ENCODE results near the gene CPLX4.

The CPLX4 gene

GRCh38 chr18:59272221-59272888, 46.1 kb downstream of the CPLX4 start:
- Histone ChIP-seq H3K36me3 (ENCODE audit: control insufficient read depth in 2 of 2, insufficient read depth in 2 of 2, low read length in 2 of 2) (no peaks in the 10 kb centered on the region), H3K27ac (ENCODE audit: low read depth in 2 of 2, low read length in 2 of 2) (no peak overlapping the region), H3K27me3 (ENCODE audit: control insufficient read depth in 2 of 2, insufficient read depth in 2 of 2, low read length in 2 of 2) (peaks cover 64 to 68% of the 10 kb centered on the region in 2 donors), H3K9ac (ENCODE audit: low read depth in 1 of 2, low read length in 2 of 2) (no peak overlapping the region), H3K4me1 (ENCODE audit: control insufficient read depth in 2 of 2, insufficient read depth in 2 of 2, low read length in 2 of 2) (no peaks in the 10 kb centered on the region), H3K4me3 (ENCODE audit: low read length in 2 of 2) (peak overlapping the region in 1 of 2 donors; percentile 13), H3K9me3 (ENCODE audit: control insufficient read depth in 2 of 2, low read length in 2 of 2) (no peaks in the 10 kb centered on the region)

DNA sequence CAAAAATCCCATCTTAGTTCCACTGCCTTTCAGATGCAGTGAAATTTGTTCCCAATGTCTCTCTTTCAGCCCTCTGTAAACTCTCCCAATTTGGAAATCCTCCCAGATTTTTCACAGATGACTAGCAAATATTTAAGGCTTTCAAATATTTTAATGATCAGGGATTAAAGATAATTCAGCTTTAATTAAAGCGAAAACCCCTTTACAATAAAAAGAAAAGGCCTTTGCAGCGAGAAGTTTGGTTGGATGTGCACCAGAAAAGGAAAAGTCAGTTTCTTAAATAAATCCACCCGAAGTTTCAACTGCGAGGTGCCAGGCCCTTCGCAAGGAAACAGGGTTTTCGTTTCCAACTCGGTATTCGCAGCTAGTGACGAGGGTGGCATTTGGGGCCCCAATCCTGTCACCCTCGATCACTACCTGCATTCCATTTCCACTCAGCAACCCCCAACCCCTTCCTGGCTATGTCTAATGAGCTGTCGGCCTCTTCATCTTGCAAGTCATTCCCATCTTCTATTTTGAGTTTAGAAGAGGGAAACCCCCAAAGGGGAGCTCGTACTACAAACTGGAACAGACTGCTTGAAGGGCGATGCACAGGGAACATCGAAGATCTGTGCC, 46.7 kb downstream of the CPLX4 start:
- H3K4me3 ChIP-seq (ENCODE audit: low read length in 2 of 2) = no peak overlapping the region
- H3K27me3 ChIP-seq (ENCODE audit: control insufficient read depth in 2 of 2, insufficient read depth in 2 of 2, low read length in 2 of 2) = peaks cover 69 to 72% of the 10 kb centered on the region in 2 donors
- H3K9ac ChIP-seq (ENCODE audit: low read depth in 1 of 2, low read length in 2 of 2) = no peak overlapping the region
- H3K9me3 ChIP-seq (ENCODE audit: control insufficient read depth in 2 of 2, low read length in 2 of 2) = no peaks in the 10 kb centered on the region
- H3K36me3 ChIP-seq (ENCODE audit: control insufficient read depth in 2 of 2, insufficient read depth in 2 of 2, low read length in 2 of 2) = no peaks in the 10 kb centered on the region
- H3K4me1 ChIP-seq (ENCODE audit: control insufficient read depth in 2 of 2, insufficient read depth in 2 of 2, low read length in 2 of 2) = no peaks in the 10 kb centered on the region
- H3K27ac ChIP-seq (ENCODE audit: low read depth in 2 of 2, low read length in 2 of 2) = no peak overlapping the region

DNA sequence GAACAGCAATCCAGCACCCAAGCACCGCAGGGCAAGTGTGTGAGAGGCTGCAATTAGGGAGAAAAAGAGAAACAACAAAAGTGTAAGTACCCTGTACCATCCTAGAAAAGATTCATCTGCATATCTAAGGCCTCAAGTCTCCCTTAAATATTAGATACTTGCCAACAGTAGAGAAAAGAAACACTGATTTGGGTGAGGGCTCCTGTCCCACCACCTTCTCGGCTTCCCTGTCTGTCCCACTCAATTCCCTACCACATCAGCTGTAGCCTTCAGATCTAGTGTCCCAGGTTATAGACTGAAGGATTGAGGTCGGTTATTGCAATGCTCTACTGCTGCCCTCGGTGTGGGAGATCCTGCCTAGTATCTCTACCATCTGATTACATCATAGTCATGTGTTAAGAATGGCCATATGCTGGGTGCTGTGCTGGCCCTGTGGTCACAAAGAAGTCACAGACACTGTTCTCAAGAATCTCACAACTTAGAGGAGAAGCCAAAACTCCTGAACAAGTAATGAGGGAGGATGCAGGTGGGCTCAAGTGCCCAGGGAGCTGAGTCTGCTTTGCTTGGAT, 47.7 kb downstream of the CPLX4 start:
- no peaks in the 10 kb centered on the region for H3K4me1 ChIP-seq (ENCODE audit: control insufficient read depth in 2 of 2, insufficient read depth in 2 of 2, low read length in 2 of 2)
- H3K36me3 ChIP-seq (ENCODE audit: control insufficient read depth in 2 of 2, insufficient read depth in 2 of 2, low read length in 2 of 2) = no peaks in the 10 kb centered on the region
- H3K27me3 ChIP-seq (ENCODE audit: control insufficient read depth in 2 of 2, insufficient read depth in 2 of 2, low read length in 2 of 2) = peaks cover 73 to 75% of the 10 kb centered on the region in 2 donors

DNA sequence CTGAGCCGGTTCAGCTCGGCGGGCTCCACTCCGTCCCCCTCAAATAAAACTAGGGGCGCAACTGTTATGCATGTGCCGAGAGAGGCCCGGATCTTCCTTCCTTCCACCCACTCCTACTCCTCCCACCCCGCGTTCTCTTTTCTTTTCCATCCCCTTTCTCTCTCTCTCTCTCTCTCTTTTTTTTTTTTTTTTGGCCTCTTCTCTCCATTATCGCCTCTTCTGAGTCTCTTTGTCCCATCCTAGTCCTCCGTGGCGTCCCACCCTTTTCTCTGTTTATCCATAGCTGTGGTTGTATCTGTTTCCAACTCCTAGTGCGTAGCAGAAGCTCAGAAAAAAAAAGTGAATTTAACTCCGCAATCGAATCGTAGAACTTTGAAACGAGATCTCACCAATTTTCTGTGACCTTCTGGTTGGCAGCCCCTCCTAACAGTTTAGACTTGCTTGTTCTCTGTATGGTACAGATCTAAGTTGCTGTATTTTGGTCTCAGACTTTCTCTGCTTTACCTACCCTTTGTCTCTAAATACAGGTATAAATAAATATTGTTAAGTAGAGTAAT, 48.8 kb downstream of the CPLX4 start:
- no peak overlapping the region for H3K27ac ChIP-seq (ENCODE audit: low read depth in 2 of 2, low read length in 2 of 2)
- H3K4me1 ChIP-seq (ENCODE audit: control insufficient read depth in 2 of 2, insufficient read depth in 2 of 2, low read length in 2 of 2) = no peaks in the 10 kb centered on the region
- no peak overlapping the region for H3K4me3 ChIP-seq (ENCODE audit: low read length in 2 of 2)
- no peaks in the 10 kb centered on the region for H3K36me3 ChIP-seq (ENCODE audit: control insufficient read depth in 2 of 2, insufficient read depth in 2 of 2, low read length in 2 of 2)
- peaks cover 70 to 73% of the 10 kb centered on the region in 2 donors for H3K27me3 ChIP-seq (ENCODE audit: control insufficient read depth in 2 of 2, insufficient read depth in 2 of 2, low read length in 2 of 2)
- no peak overlapping the region for H3K9ac ChIP-seq (ENCODE audit: low read depth in 1 of 2, low read length in 2 of 2)
- H3K9me3 ChIP-seq (ENCODE audit: control insufficient read depth in 2 of 2, low read length in 2 of 2) = no peaks in the 10 kb centered on the region

More for the DNA sequence above, 47.7 kb downstream of the CPLX4 start:
- Histone ChIP-seq H3K9me3 (ENCODE audit: control insufficient read depth in 2 of 2, low read length in 2 of 2) (no peaks in the 10 kb centered on the region), H3K27ac (ENCODE audit: low read depth in 2 of 2, low read length in 2 of 2) (no peak overlapping the region), H3K9ac (ENCODE audit: low read depth in 1 of 2, low read length in 2 of 2) (no peak overlapping the region), H3K4me3 (ENCODE audit: low read length in 2 of 2) (no peak overlapping the region)

GRCh38 chr18:59268721-59269562, 49.5 kb downstream of the CPLX4 start:
- no peaks in the 10 kb centered on the region for H3K36me3 ChIP-seq (ENCODE audit: control insufficient read depth in 2 of 2, insufficient read depth in 2 of 2, low read length in 2 of 2)
- H3K27me3 ChIP-seq (ENCODE audit: control insufficient read depth in 2 of 2, insufficient read depth in 2 of 2, low read length in 2 of 2) = peaks cover 68 to 72% of the 10 kb centered on the region in 2 donors
- H3K4me3 ChIP-seq (ENCODE audit: low read length in 2 of 2) = no peak overlapping the region
- no peaks in the 10 kb centered on the region for H3K9me3 ChIP-seq (ENCODE audit: control insufficient read depth in 2 of 2, low read length in 2 of 2)
- H3K4me1 ChIP-seq (ENCODE audit: control insufficient read depth in 2 of 2, insufficient read depth in 2 of 2, low read length in 2 of 2) = no peaks in the 10 kb centered on the region
- H3K27ac ChIP-seq (ENCODE audit: low read depth in 2 of 2, low read length in 2 of 2) = no peak overlapping the region
- no peak overlapping the region for H3K9ac ChIP-seq (ENCODE audit: low read depth in 1 of 2, low read length in 2 of 2)

DNA sequence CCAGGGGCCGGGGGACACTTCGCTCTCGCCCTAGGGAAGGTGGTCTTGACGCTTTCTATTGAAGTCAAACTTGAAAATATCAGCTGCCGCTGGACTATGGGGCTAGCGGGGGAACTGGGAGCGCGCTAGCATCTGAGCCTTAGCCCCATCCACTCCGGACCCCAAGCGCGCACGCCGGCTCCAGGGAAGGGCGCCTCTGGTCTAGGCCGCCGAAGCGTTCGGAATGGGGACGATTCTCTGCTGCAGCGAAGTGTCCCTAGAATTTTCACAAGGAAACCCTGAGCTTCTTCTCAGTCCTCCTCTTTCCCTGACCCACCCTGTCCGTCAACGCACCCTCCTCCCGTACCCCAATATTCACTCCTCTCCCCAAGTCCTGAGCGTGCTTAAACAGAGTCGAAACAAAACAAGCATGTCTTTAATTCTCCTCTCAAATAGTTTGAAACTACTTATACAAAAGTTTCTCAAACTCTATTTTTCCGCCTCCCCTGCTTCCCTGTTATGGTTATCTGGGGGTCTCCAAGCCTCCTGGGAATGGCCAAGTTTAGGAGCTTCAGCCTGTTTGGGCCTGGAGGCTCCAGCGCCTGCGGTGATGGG, 50.2 kb downstream of the CPLX4 start:
- H3K36me3 ChIP-seq (ENCODE audit: control insufficient read depth in 2 of 2, insufficient read depth in 2 of 2, low read length in 2 of 2) = no peaks in the 10 kb centered on the region
- H3K9ac ChIP-seq (ENCODE audit: low read depth in 1 of 2, low read length in 2 of 2) = no peak overlapping the region
- peaks cover 71% of the 10 kb centered on the region in 2 donors for H3K27me3 ChIP-seq (ENCODE audit: control insufficient read depth in 2 of 2, insufficient read depth in 2 of 2, low read length in 2 of 2)
- H3K4me1 ChIP-seq (ENCODE audit: control insufficient read depth in 2 of 2, insufficient read depth in 2 of 2, low read length in 2 of 2) = no peaks in the 10 kb centered on the region
- H3K27ac ChIP-seq (ENCODE audit: low read depth in 2 of 2, low read length in 2 of 2) = no peak overlapping the region
- no peak overlapping the region for H3K4me3 ChIP-seq (ENCODE audit: low read length in 2 of 2)
- H3K9me3 ChIP-seq (ENCODE audit: control insufficient read depth in 2 of 2, low read length in 2 of 2) = no peaks in the 10 kb centered on the region

DNA sequence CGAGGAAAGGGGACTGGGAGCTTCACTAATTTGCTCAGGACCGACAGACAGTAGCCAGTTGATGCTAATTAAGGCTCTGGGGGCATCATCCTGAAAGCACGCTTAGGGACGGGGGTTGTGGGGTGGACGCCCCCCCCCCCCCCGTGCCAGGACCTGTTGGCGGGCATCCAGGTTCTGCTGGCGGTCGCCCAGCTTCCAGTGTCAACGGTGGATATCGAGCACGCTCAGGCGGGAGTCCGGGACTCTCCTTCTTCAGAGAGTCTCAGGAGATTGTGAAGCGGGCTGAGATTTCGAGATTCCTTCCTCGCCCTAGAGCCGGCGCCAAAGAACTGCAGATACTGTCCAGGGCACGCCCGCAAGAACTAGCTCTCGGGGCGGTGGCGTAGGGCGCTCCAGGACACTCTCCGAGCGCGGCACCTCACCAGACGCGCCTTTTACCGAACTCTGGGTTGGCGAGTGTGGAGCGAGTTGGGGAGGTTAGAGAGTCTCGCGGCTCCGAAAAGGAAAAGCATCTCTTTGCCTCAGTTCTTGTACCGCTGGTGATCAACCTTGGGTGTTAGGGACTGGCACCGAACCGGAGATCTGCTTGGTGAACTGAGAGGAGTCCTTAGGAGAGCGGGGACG, 50.8 kb downstream of the CPLX4 start:
- Histone ChIP-seq H3K4me3 (ENCODE audit: low read length in 2 of 2) (no peak overlapping the region), H3K27me3 (ENCODE audit: control insufficient read depth in 2 of 2, insufficient read depth in 2 of 2, low read length in 2 of 2) (peaks cover 68 to 73% of the 10 kb centered on the region in 2 donors), H3K27ac (ENCODE audit: low read depth in 2 of 2, low read length in 2 of 2) (no peak overlapping the region), H3K36me3 (ENCODE audit: control insufficient read depth in 2 of 2, insufficient read depth in 2 of 2, low read length in 2 of 2) (no peaks in the 10 kb centered on the region), H3K4me1 (ENCODE audit: control insufficient read depth in 2 of 2, insufficient read depth in 2 of 2, low read length in 2 of 2) (no peaks in the 10 kb centered on the region), H3K9me3 (ENCODE audit: control insufficient read depth in 2 of 2, low read length in 2 of 2) (no peaks in the 10 kb centered on the region), H3K9ac (ENCODE audit: low read depth in 1 of 2, low read length in 2 of 2) (no peak overlapping the region)

- no peaks in the 10 kb centered on the region for H3K9me3 ChIP-seq (ENCODE audit: control insufficient read depth in 2 of 2, low read length in 2 of 2)
- H3K9ac ChIP-seq (ENCODE audit: low read depth in 1 of 2, low read length in 2 of 2) = no peak overlapping the region
- peaks cover 64 to 72% of the 10 kb centered on the region in 2 donors for H3K27me3 ChIP-seq (ENCODE audit: control insufficient read depth in 2 of 2, insufficient read depth in 2 of 2, low read length in 2 of 2)
- H3K36me3 ChIP-seq (ENCODE audit: control insufficient read depth in 2 of 2, insufficient read depth in 2 of 2, low read length in 2 of 2) = no peaks in the 10 kb centered on the region
- no peak overlapping the region for H3K4me3 ChIP-seq (ENCODE audit: low read length in 2 of 2)
- H3K4me1 ChIP-seq (ENCODE audit: control insufficient read depth in 2 of 2, insufficient read depth in 2 of 2, low read length in 2 of 2) = no peaks in the 10 kb centered on the region
- H3K27ac ChIP-seq (ENCODE audit: low read depth in 2 of 2, low read length in 2 of 2) = no peak overlapping the region
Observed at GRCh38 chr18:59266886-59267502, 51.5 kb downstream of the CPLX4 start.

GRCh38 chr18:59266459-59266858, 52.0 kb downstream of the CPLX4 start:
- Histone ChIP-seq H3K36me3 (ENCODE audit: control insufficient read depth in 2 of 2, insufficient read depth in 2 of 2, low read length in 2 of 2) (no peaks in the 10 kb centered on the region), H3K4me1 (ENCODE audit: control insufficient read depth in 2 of 2, insufficient read depth in 2 of 2, low read length in 2 of 2) (no peaks in the 10 kb centered on the region), H3K4me3 (ENCODE audit: low read length in 2 of 2) (no peak overlapping the region), H3K27ac (ENCODE audit: low read depth in 2 of 2, low read length in 2 of 2) (no peak overlapping the region), H3K9me3 (ENCODE audit: control insufficient read depth in 2 of 2, low read length in 2 of 2) (no peaks in the 10 kb centered on the region), H3K27me3 (ENCODE audit: control insufficient read depth in 2 of 2, insufficient read depth in 2 of 2, low read length in 2 of 2) (peaks cover 63 to 68% of the 10 kb centered on the region in 2 donors), H3K9ac (ENCODE audit: low read depth in 1 of 2, low read length in 2 of 2) (no peak overlapping the region)

Data from mucosa of rectum (tissue), 2 donors.